Measurements from ENCODE around the gene SNRNP70.

The SNRNP70 gene

GRCh38 chr19:49102303-49102702 lies 17.1 kb downstream of the SNRNP70 start:
- Histone ChIP-seq H3K4me1 (ENCODE audit: low read length) (no peaks in the 10 kb centered on the region), H2AFZ (ENCODE audit: low read depth, low read length) (no peak overlapping the region), H3K4me2 (ENCODE audit: low read length) (no peak overlapping the region), H3K79me2 (ENCODE audit: low read length) (peaks cover 29% of the 10 kb centered on the region), H3K36me3 (replicated peaks; ENCODE audit: low read depth, low read length) (peaks cover 84% of the 10 kb centered on the region), H3K9ac (ENCODE audit: low read length) (no peak overlapping the region), H3K27me3 (ENCODE audit: low read depth, low read length) (no peaks in the 10 kb centered on the region), H3K4me3 (ENCODE audit: low read length) (no peak overlapping the region), H3K9me3 (ENCODE audit: insufficient read depth, low read length) (no peaks in the 10 kb centered on the region), H3K27ac (ENCODE audit: low read length) (no peak overlapping the region), H4K20me1 (ENCODE audit: insufficient read depth, low read length) (peaks cover 44% of the 10 kb centered on the region)
- TF ChIP-seq, protein P1, sequence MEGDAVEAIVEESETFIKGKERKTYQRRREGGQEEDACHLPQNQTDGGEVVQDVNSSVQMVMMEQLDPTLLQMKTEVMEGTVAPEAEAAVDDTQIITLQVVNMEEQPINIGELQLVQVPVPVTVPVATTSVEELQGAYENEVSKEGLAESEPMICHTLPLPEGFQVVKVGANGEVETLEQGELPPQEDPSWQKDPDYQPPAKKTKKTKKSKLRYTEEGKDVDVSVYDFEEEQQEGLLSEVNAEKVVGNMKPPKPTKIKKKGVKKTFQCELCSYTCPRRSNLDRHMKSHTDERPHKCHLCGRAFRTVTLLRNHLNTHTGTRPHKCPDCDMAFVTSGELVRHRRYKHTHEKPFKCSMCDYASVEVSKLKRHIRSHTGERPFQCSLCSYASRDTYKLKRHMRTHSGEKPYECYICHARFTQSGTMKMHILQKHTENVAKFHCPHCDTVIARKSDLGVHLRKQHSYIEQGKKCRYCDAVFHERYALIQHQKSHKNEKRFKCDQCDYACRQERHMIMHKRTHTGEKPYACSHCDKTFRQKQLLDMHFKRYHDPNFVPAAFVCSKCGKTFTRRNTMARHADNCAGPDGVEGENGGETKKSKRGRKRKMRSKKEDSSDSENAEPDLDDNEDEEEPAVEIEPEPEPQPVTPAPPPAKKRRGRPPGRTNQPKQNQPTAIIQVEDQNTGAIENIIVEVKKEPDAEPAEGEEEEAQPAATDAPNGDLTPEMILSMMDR (IDR thresholded peaks at IDR 0.05; ENCODE audit: low read depth, low read length): no peak
- TF ChIP-seq EZH2phosphoT487 (IDR thresholded peaks at IDR 0.05; ENCODE audit: low read depth): no peak

GRCh38 chr19:49103331-49104085 lies 18.3 kb downstream of the SNRNP70 start:
- H3K9me3 ChIP-seq (ENCODE audit: insufficient read depth, low read length): no peaks in the 10 kb centered on the region
- H3K4me1 ChIP-seq (ENCODE audit: low read length): no peaks in the 10 kb centered on the region
- no peak overlapping the region for H3K9ac ChIP-seq (ENCODE audit: low read length)
- TF ChIP-seq EZH2phosphoT487 (IDR thresholded peaks at IDR 0.05; ENCODE audit: low read depth): no peak
- TF ChIP-seq, protein P1 (IDR thresholded peaks at IDR 0.05; ENCODE audit: low read depth, low read length): no peak
- peaks cover 40% of the 10 kb centered on the region for H4K20me1 ChIP-seq (ENCODE audit: insufficient read depth, low read length)
- H3K79me2 ChIP-seq (ENCODE audit: low read length): peaks cover 17% of the 10 kb centered on the region
- no peak overlapping the region for H2AFZ ChIP-seq (ENCODE audit: low read depth, low read length)
- H3K4me3 ChIP-seq (ENCODE audit: low read length): no peak overlapping the region
- H3K36me3 ChIP-seq (replicated peaks; ENCODE audit: low read depth, low read length): peaks cover 85% of the 10 kb centered on the region
- no peaks in the 10 kb centered on the region for H3K27me3 ChIP-seq (ENCODE audit: low read depth, low read length)
- no peak overlapping the region for H3K27ac ChIP-seq (ENCODE audit: low read length)
- H3K4me2 ChIP-seq (ENCODE audit: low read length): no peak overlapping the region

GRCh38 chr19:49104229-49104864 lies 19.1 kb downstream of the SNRNP70 start:
- Histone ChIP-seq H4K20me1 (ENCODE audit: insufficient read depth, low read length) (peaks cover 36% of the 10 kb centered on the region), H3K9me3 (ENCODE audit: insufficient read depth, low read length) (no peaks in the 10 kb centered on the region), H3K36me3 (replicated peaks; ENCODE audit: low read depth, low read length) (peaks cover 86% of the 10 kb centered on the region), H3K4me1 (ENCODE audit: low read length) (no peaks in the 10 kb centered on the region), H3K9ac (ENCODE audit: low read length) (no peak overlapping the region), H3K27me3 (ENCODE audit: low read depth, low read length) (no peaks in the 10 kb centered on the region), H2AFZ (ENCODE audit: low read depth, low read length) (no peak overlapping the region), H3K4me2 (ENCODE audit: low read length) (no peak overlapping the region), H3K27ac (ENCODE audit: low read length) (no peak overlapping the region), H3K79me2 (ENCODE audit: low read length) (peaks cover 12% of the 10 kb centered on the region; the same call in 1 of the 2 replicates), H3K4me3 (ENCODE audit: low read length) (no peak overlapping the region)
- TF ChIP-seq, protein P1 (IDR thresholded peaks at IDR 0.05; ENCODE audit: low read depth, low read length): no peak
- no peak for TF ChIP-seq EZH2phosphoT487 (IDR thresholded peaks at IDR 0.05; ENCODE audit: low read depth)

GRCh38 chr19:49106648-49107135 lies 21.4 kb downstream of the SNRNP70 start:
- Histone ChIP-seq H3K4me1 (ENCODE audit: low read length) (no peaks in the 10 kb centered on the region), H3K4me2 (ENCODE audit: low read length) (no peak overlapping the region), H3K27me3 (ENCODE audit: low read depth, low read length) (no peaks in the 10 kb centered on the region), H3K36me3 (replicated peaks; ENCODE audit: low read depth, low read length) (peaks cover 74% of the 10 kb centered on the region), H3K27ac (ENCODE audit: low read length) (no peak overlapping the region), H3K79me2 (ENCODE audit: low read length) (no peaks in the 10 kb centered on the region), H2AFZ (ENCODE audit: low read depth, low read length) (no peak overlapping the region), H4K20me1 (ENCODE audit: insufficient read depth, low read length) (peaks cover 36% of the 10 kb centered on the region), H3K9me3 (ENCODE audit: insufficient read depth, low read length) (no peaks in the 10 kb centered on the region), H3K9ac (ENCODE audit: low read length) (no peak overlapping the region), H3K4me3 (ENCODE audit: low read length) (no peak overlapping the region)
- TF ChIP-seq EZH2phosphoT487 (IDR thresholded peaks at IDR 0.05; ENCODE audit: low read depth): no peak
- TF ChIP-seq, protein P1 (IDR thresholded peaks at IDR 0.05; ENCODE audit: low read depth, low read length): peak; percentile 92
